ENCODE results near the gene GPR162.
A peak's percentile ranks its signal among the peaks of the same experiment; 100 is the strongest.

Gene GPR162

GRCh38 chr12:6823182-6824084 lies 1.8 kb downstream of the GPR162 start:
- no peak for DNase-seq

- no peak for DNase-seq
Measured at GRCh38 chr12:6824085-6824775, 2.6 kb downstream of the GPR162 start.

GRCh38 chr12:6824901-6825381 lies 3.3 kb downstream of the GPR162 start:
- DNase-seq, result no peak

GRCh38 chr12:6825398-6826124 lies 3.9 kb downstream of the GPR162 start:
- DNase-seq, result peak; percentile 65

GRCh38 chr12:6826125-6826733 lies 4.6 kb downstream of the GPR162 start:
- no peak for DNase-seq

GRCh38 chr12:6826734-6827436 lies 5.3 kb downstream of the GPR162 start:
- no peak for DNase-seq

GRCh38 chr12:6827437-6827911 lies 5.9 kb downstream of the GPR162 start:
- peak; percentile 81 for DNase-seq

GRCh38 chr12:6827982-6828780 lies 6.6 kb downstream of the GPR162 start, which contains the start of gene P3H3:
TSS of gene P3H3 (plus strand) at chr12:6828407. CDS start at chr12:6828441, 34 bp downstream.
- DNase-seq, result peak; percentile 59

GRCh38 chr12:6828781-6829535 lies 7.3 kb downstream of the GPR162 start:
- no peak for DNase-seq

- peak; percentile 61 for DNase-seq
Measured at GRCh38 chr12:6829536-6830220, 8.1 kb downstream of the GPR162 start.

- no peak for DNase-seq
Measured at GRCh38 chr12:6830286-6830890, 8.8 kb downstream of the GPR162 start.

- no peak for DNase-seq
Measured at GRCh38 chr12:6830999-6831398, 9.4 kb downstream of the GPR162 start.

- no peak for DNase-seq
Measured at GRCh38 chr12:6831450-6831995, 9.9 kb downstream of the GPR162 start.

- DNase-seq, result no peak
Measured at GRCh38 chr12:6832125-6832524, 10.5 kb downstream of the GPR162 start.

- no peak for DNase-seq
Measured at GRCh38 chr12:6833189-6833890, 11.7 kb downstream of the GPR162 start.

- DNase-seq, result no peak
Measured at GRCh38 chr12:6834254-6834653, 12.6 kb downstream of the GPR162 start.

- no peak for DNase-seq
Measured at GRCh38 chr12:6834873-6835272, 13.3 kb downstream of the GPR162 start.

GRCh38 chr12:6836851-6837250 lies 15.2 kb downstream of the GPR162 start:
- DNase-seq, result no peak
